ENCODE data around the gene TCP11L2.

GRCh38 chr12:106304797-106305196, 2.3 kb downstream of the TCP11L2 start:
- no peak for TF ChIP-seq CTCF (conservative IDR thresholded peaks at IDR 0.05; ENCODE audit: low read depth, low read length)
- TF ChIP-seq RAD21 (IDR thresholded peaks at IDR 0.05; ENCODE audit: low read length): no peak

Measured in IMR-90 (cell line).